ENCODE results near the gene ARHGAP33. TPM values are rescaled to one million over a fixed set of nuclear protein-coding genes. Genes with fewer than 3 reads are reported as not detected.

Gene ARHGAP33
- total RNA-seq, 4 donors from 2014 or later: 4.2 to 16.0 (median 13.0) TPM

GRCh38 chr19:35781650-35782049 is 6.3 kb downstream of the ARHGAP33 start:
- Histone ChIP-seq H3K4me3 (replicated peaks in 1 of 3) (no peak overlapping the region), H3K36me3 (peaks cover 0 to 3% of the 10 kb centered on the region in 2 donors), H3K27me3 (no peaks in the 10 kb centered on the region), H3K4me1 (no peaks in the 10 kb centered on the region), H3K27ac (no peak overlapping the region), H3K9me3 (no peaks in the 10 kb centered on the region)
- TF ChIP-seq POLR2A (IDR thresholded peaks at IDR 0.05) (no peak), CTCF (IDR thresholded peaks at IDR 0.05) (no peak)
- no peak for DNase-seq
- WGBS, 2 donors: 82 to 91% methylated on average over 9 of the region's 9 CpGs
- intact Hi-C loops (cut with DNase I): no loop called here

GRCh38 chr19:35782589-35782988 is 7.2 kb downstream of the ARHGAP33 start:
- Histone ChIP-seq H3K27me3 (no peaks in the 10 kb centered on the region), H3K27ac (no peak overlapping the region), H3K9me3 (no peaks in the 10 kb centered on the region), H3K4me1 (no peaks in the 10 kb centered on the region), H3K36me3 (peaks cover 0 to 3% of the 10 kb centered on the region in 2 donors), H3K4me3 (replicated peaks in 1 of 3) (no peak overlapping the region)
- intact Hi-C loops (cut with DNase I): no loop called here
- WGBS, 2 donors: 90 to 97% methylated on average over 12 of the region's 12 CpGs
- no peak for DNase-seq
- TF ChIP-seq POLR2A (IDR thresholded peaks at IDR 0.05) (no peak), CTCF (IDR thresholded peaks at IDR 0.05) (no peak)

- intact Hi-C loops (cut with DNase I): no loop called here
- Histone ChIP-seq H3K9me3 (no peaks in the 10 kb centered on the region), H3K36me3 (peaks cover 0 to 3% of the 10 kb centered on the region in 2 donors), H3K4me1 (no peaks in the 10 kb centered on the region), H3K4me3 (replicated peaks in 1 of 3) (no peak overlapping the region), H3K27ac (no peak overlapping the region), H3K27me3 (no peaks in the 10 kb centered on the region)
- no peak for DNase-seq
- no peak for TF ChIP-seq CTCF (IDR thresholded peaks at IDR 0.05)
- TF ChIP-seq POLR2A (IDR thresholded peaks at IDR 0.05): no peak
- 84 to 87% methylated on average over 28 of the region's 28 CpGs for WGBS, 2 donors
Measured at GRCh38 chr19:35783469-35784434, 8.4 kb downstream of the ARHGAP33 start.

GRCh38 chr19:35784503-35785338 is 9.4 kb downstream of the ARHGAP33 start:
- intact Hi-C loops (cut with DNase I): no loop called here
- Histone ChIP-seq H3K27ac (no peak overlapping the region), H3K4me3 (replicated peaks in 1 of 3) (no peak overlapping the region), H3K4me1 (no peaks in the 10 kb centered on the region), H3K27me3 (no peaks in the 10 kb centered on the region), H3K9me3 (no peaks in the 10 kb centered on the region), H3K36me3 (peaks cover 0 to 3% of the 10 kb centered on the region in 2 donors)
- 80 to 84% methylated on average over 27 to 29 of the region's 45 CpGs for WGBS, 2 donors
- TF ChIP-seq CTCF (IDR thresholded peaks at IDR 0.05) (no peak), POLR2A (IDR thresholded peaks at IDR 0.05) (no peak)
- DNase-seq: no peak

All from thyroid gland (tissue), 4 donors.